Measurements from ENCODE around the gene SDCCAG8. TPM values are rescaled to one million over a fixed set of nuclear protein-coding genes. Genes with fewer than 3 reads are reported as not detected.

The SDCCAG8 gene
- total and polyA plus RNA-seq, 11 donors, result 7.8 to 36.6 (median 21.6) TPM

DNA sequence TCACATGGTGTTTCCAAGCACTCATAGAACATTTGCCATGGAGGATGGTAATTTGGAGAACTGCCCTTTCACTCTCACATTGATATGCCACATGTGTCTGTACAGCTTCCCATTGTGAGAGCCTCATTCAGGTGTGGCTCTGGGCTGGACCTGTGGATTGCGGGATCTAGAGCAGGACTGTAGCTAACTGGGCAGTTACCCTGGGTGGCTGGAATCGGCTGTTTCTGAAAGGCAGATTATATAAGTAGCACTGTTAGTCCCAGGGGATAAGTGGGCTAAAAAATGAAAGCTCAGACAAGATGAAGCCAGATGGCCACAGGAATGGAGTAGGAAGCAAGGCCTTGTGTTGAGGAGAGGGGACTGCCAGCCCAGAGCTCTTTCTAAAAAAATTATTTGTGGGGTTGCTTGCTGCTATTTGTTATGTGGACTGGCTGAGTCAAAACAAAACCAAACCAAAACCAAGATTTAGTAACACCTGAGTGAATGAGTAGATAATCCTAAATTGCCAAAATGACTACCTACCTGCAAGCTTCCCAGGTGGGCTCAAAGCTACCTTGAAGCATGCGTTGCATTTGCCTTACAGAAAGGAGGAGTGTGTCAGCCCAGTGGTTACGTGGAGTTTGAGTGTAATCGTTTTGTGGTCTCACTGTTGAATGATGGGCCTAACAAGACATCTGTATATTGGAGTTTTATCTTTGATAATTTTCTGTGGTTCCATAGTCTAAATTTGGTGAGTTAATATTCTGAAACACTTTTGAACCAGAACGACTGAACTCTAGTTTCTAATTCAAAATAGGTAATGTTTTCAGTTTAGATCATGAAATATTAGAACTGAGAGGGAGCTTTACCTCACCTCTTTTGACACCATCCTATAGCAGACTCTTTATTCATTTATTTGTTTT, 58.0 kb downstream of the SDCCAG8 start:
- peaks cover 0 to 36% (median 5%) of the 10 kb centered on the region in 12 donors for H3K4me1 ChIP-seq
- peaks cover 0 to 44% (median 34%) of the 10 kb centered on the region in 9 donors for H3K36me3 ChIP-seq
- WGBS, 4 donors, result 85 to 92% (median 89%) methylated on average over 6 of the region's 6 CpGs
- TF ChIP-seq POLR2A (IDR thresholded peaks at IDR 0.05), result no peak
- TF ChIP-seq, protein P1, sequence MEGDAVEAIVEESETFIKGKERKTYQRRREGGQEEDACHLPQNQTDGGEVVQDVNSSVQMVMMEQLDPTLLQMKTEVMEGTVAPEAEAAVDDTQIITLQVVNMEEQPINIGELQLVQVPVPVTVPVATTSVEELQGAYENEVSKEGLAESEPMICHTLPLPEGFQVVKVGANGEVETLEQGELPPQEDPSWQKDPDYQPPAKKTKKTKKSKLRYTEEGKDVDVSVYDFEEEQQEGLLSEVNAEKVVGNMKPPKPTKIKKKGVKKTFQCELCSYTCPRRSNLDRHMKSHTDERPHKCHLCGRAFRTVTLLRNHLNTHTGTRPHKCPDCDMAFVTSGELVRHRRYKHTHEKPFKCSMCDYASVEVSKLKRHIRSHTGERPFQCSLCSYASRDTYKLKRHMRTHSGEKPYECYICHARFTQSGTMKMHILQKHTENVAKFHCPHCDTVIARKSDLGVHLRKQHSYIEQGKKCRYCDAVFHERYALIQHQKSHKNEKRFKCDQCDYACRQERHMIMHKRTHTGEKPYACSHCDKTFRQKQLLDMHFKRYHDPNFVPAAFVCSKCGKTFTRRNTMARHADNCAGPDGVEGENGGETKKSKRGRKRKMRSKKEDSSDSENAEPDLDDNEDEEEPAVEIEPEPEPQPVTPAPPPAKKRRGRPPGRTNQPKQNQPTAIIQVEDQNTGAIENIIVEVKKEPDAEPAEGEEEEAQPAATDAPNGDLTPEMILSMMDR (IDR thresholded peaks at IDR 0.05), result no peak
- H3K27ac ChIP-seq, result peak overlapping the region in 3 of 12 donors; percentile 6 to 80 (median 20)
- intact Hi-C loops (cut with DNase I), result no loop called here
- DNase-seq (no peak), ATAC-seq (peak in 2 of 4 donors; percentile 26 to 29)
- no peak overlapping the region for H3K4me3 ChIP-seq
- no peaks in the 10 kb centered on the region for H3K9me3 ChIP-seq
- no peaks in the 10 kb centered on the region for H3K27me3 ChIP-seq

DNA sequence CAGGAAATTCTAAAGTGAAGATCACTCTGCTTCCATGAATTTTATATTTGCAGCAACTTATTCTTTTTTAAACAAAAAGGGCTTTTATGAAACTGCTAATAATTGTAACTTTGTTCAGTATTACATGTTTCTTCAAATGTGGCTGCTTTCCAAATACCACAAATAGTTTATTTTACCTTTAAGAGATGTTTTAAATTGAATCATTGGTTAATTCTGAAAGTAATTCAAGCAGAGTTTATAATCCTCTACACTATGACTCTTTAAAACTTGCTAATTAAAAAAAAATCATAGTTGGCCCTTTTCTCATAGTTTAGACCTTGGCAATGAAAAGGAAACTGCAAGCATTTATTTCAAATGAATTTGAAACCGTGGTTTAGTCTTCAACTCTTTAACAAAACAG, 59.6 kb downstream of the SDCCAG8 start:
- no peak for ATAC-seq
- intact Hi-C loops (cut with DNase I), result no loop called here

DNA sequence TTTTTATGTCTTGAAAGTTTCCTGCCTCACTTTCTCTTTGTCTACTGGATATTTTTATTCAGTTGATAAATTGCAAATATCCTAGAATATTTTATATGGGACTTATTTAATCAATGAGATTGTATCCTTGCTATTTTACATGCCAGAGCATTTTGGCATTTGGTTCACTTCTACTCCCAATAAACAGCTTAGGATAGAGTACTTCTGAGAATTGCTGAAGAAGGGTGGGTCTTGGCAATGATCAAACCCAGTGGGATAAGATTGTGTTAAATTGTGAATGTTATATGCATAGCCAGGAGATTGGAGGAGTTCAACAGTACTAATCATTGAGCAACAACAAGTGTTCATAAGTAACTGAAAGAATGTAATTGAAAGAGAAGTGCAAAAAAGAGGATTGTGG, 60.1 kb downstream of the SDCCAG8 start:
- Histone ChIP-seq H3K27me3 (no peaks in the 10 kb centered on the region), H3K36me3 (peaks cover 0 to 35% (median 27%) of the 10 kb centered on the region in 9 donors), H3K9me3 (no peaks in the 10 kb centered on the region), H3K27ac (peak overlapping the region in 1 of 12 donors; percentile 50), H3K4me1 (peaks cover 0 to 34% (median 5%) of the 10 kb centered on the region in 12 donors), H3K4me3 (no peak overlapping the region)
- intact Hi-C loops (cut with DNase I), result no loop called here
- no peak for TF ChIP-seq POLR2A (IDR thresholded peaks at IDR 0.05)
- TF ChIP-seq, protein P1 (IDR thresholded peaks at IDR 0.05), result no peak
- ATAC-seq (no peak), DNase-seq (no peak)

More for the DNA sequence above, 59.6 kb downstream of the SDCCAG8 start:
- DNase-seq, result no peak
- Histone ChIP-seq H3K27ac (peak overlapping the region in 1 of 12 donors; percentile 50), H3K4me3 (no peak overlapping the region), H3K27me3 (no peaks in the 10 kb centered on the region), H3K9me3 (no peaks in the 10 kb centered on the region), H3K36me3 (peaks cover 0 to 35% (median 27%) of the 10 kb centered on the region in 9 donors), H3K4me1 (peaks cover 0 to 34% (median 5%) of the 10 kb centered on the region in 12 donors)
- WGBS, 4 donors, result 51 to 69% (median 65%) methylated on average over 1 of the region's 1 CpG
- TF ChIP-seq POLR2A (IDR thresholded peaks at IDR 0.05), result no peak
- TF ChIP-seq, protein P1 (IDR thresholded peaks at IDR 0.05), result no peak

DNA sequence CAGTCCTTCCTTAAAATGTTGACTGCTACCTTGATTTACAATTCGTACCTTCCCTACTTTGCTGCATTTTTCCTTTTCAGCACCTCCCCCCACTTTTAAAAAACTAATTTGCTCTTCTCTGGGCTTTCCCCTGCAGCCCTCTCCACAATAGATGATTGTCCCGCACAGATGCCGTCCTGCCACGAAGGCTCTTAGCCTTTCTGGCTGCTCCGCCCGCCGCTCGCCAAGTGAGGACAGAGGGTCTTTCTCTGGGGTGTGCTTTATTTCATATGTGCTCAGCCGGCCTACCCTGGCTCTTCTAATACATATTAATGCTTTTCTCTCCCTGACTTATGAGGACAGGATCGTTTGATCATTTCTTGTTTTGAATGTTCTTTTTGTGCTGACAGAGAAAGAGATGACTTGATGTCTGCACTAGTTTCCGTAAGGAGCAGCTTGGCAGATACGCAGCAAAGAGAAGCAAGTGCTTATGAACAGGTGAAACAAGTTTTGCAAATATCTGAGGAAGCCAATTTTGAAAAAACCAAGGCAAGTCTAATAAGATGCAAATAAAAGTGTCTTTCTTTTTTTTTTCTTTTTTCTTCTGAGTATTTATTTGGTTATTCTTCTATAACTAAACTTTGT, 60.6 kb downstream of the SDCCAG8 start:
- Histone ChIP-seq H3K27ac (no peak overlapping the region), H3K27me3 (no peaks in the 10 kb centered on the region), H3K36me3 (peaks cover 0 to 35% (median 27%) of the 10 kb centered on the region in 9 donors), H3K9me3 (no peaks in the 10 kb centered on the region), H3K4me3 (no peak overlapping the region), H3K4me1 (peaks cover 0 to 34% (median 5%) of the 10 kb centered on the region in 12 donors)
- DNase-seq, result no peak
- TF ChIP-seq, protein P1 (IDR thresholded peaks at IDR 0.05), result no peak
- TF ChIP-seq POLR2A (IDR thresholded peaks at IDR 0.05), result no peak
- no peak for ATAC-seq
- intact Hi-C loops (cut with DNase I), result no loop called here
- 80 to 86% (median 82%) methylated on average over 12 of the region's 12 CpGs for WGBS, 4 donors
